Measurements from ENCODE around the gene DOLPP1.

DNA sequence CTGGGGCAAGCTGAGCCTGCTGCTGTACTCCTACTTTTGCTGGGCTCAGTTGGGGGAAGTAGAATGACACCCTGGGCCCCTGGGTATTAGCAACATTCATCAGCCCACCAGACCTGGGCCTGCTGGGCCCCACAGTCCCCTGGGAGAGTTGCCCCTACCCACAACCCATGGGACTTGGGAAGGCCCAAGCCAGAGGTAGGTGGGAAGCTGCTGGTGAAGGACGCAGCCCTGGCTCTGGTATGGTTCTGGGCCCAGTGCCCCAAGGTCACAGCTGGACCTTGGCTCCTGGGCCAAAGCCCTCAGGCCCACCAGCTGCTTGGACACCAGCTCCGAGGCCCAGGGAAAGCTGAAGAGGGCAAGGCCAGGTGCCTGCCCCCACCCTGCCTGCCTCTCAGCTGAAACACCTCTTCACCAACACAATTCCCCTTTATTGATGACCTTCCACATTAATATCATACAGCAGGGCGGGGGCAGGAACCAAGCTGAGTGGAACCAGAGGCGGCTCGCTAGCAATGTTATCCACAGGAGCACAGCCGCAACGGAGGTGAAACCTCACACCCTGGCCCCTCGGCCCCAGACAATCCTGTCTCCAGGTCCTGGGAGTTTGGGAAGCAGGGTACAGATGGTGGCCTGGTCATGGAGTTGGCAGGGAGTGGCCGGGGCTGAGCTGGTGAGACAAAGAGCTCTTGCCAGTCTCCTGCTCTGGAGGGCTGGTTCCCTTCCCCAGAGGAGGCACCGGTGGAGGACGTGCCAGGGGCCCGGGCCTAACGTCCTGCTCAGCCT is 13.7 kb downstream of the DOLPP1 start:
- TF ChIP-seq, protein P1, sequence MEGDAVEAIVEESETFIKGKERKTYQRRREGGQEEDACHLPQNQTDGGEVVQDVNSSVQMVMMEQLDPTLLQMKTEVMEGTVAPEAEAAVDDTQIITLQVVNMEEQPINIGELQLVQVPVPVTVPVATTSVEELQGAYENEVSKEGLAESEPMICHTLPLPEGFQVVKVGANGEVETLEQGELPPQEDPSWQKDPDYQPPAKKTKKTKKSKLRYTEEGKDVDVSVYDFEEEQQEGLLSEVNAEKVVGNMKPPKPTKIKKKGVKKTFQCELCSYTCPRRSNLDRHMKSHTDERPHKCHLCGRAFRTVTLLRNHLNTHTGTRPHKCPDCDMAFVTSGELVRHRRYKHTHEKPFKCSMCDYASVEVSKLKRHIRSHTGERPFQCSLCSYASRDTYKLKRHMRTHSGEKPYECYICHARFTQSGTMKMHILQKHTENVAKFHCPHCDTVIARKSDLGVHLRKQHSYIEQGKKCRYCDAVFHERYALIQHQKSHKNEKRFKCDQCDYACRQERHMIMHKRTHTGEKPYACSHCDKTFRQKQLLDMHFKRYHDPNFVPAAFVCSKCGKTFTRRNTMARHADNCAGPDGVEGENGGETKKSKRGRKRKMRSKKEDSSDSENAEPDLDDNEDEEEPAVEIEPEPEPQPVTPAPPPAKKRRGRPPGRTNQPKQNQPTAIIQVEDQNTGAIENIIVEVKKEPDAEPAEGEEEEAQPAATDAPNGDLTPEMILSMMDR (IDR thresholded peaks at IDR 0.05): no peak
- TF ChIP-seq POLR2A (IDR thresholded peaks at IDR 0.05): no peak

Measured in testis (tissue), 2 donors.